Endothelial cell (in vitro differentiated cells): ENCODE measurements around the gene C8G. TPM values are rescaled to one million over a fixed set of nuclear protein-coding genes. Genes with fewer than 3 reads are reported as not detected.

Experiments
- DNase-seq: peaks from one replicate; pipeline ENCODE4 v3.0.0; 2021; ENCODE audit warnings: low spot score
- H3K27ac Mint-ChIP-seq: one replicate; pipeline ENCODE4 v1.8.0; 2021; ENCODE audit warnings: mixed read lengths, inconsistent platforms; ENCODE audit not compliant: unreplicated experiment
- H3K27me3 Mint-ChIP-seq: one replicate; pipeline ENCODE4 v1.8.0; 2021; ENCODE audit warnings: mild to moderate bottlenecking, moderate library complexity, mixed read lengths, inconsistent platforms; ENCODE audit not compliant: unreplicated experiment
- H3K36me3 Mint-ChIP-seq: one replicate; pipeline ENCODE4 v1.8.0; 2021; ENCODE audit warnings: mild to moderate bottlenecking, low read depth, mixed read lengths, inconsistent platforms; ENCODE audit not compliant: unreplicated experiment
- H3K4me1 Mint-ChIP-seq: one replicate; pipeline ENCODE4 v1.8.0; 2021; ENCODE audit warnings: mild to moderate bottlenecking, mixed read lengths, inconsistent platforms; ENCODE audit not compliant: unreplicated experiment
- H3K4me3 Mint-ChIP-seq: one replicate; pipeline ENCODE4 v1.8.0; 2021; ENCODE audit warnings: mild to moderate bottlenecking, mixed read lengths, inconsistent platforms; ENCODE audit not compliant: unreplicated experiment
- H3K9me3 Mint-ChIP-seq: one replicate; pipeline ENCODE4 v1.8.0; 2021; ENCODE audit warnings: mixed read lengths, inconsistent platforms; ENCODE audit not compliant: unreplicated experiment
- CTCF ChIP-seq: fragments of 200-600 bp; sonication (generic); IDR thresholded peaks from one replicate; pipeline ENCODE4 v1.5.0; 2021; ENCODE audit warnings: antibody characterized with exemption; ENCODE audit not compliant: unreplicated experiment
- total RNA-seq: library from RNA; stranded (reverse); fragmentation: NEBNext Ultra II Directional; extraction: Animal tissue kit (Norgen Biotek cat#: 25700); gene quantifications from one replicate; pipeline ENCODE4 v1.2.1, GENCODE V29; 2021; ENCODE audit not compliant: unreplicated experiment

The C8G gene
- total RNA-seq, 1 donor from 2014 or later, result 1.1 TPM

- peak; percentile 52 for DNase-seq
- Mint-ChIP-seq H3K36me3 (no peaks in the 10 kb centered on the region), H3K27ac (no peak overlapping the region), H3K4me3 (peak overlapping the region; percentile 62), H3K4me1 (no peaks in the 10 kb centered on the region), H3K27me3 (peaks cover 6% of the 10 kb centered on the region), H3K9me3 (no peaks in the 10 kb centered on the region)
- TF ChIP-seq CTCF, result no peak
These were observed 3.0 kb downstream of the C8G start for GRCh38 chr9:136947955-136948510.

GRCh38 chr9:136949239-136949816 lies 4.3 kb downstream of the C8G start:
- H3K9me3 Mint-ChIP-seq, result no peaks in the 10 kb centered on the region
- no peaks in the 10 kb centered on the region for H3K4me1 Mint-ChIP-seq
- no peak for DNase-seq
- TF ChIP-seq CTCF, result no peak
- H3K27ac Mint-ChIP-seq, result no peak overlapping the region
- H3K36me3 Mint-ChIP-seq, result no peaks in the 10 kb centered on the region
- peaks cover 6% of the 10 kb centered on the region for H3K27me3 Mint-ChIP-seq
- H3K4me3 Mint-ChIP-seq, result no peak overlapping the region

- H3K36me3 Mint-ChIP-seq, result no peaks in the 10 kb centered on the region
- DNase-seq, result peak; percentile 89
- no peak overlapping the region for H3K27ac Mint-ChIP-seq
- no peak for TF ChIP-seq CTCF
- H3K4me1 Mint-ChIP-seq, result no peaks in the 10 kb centered on the region
- H3K4me3 Mint-ChIP-seq, result peak overlapping the region; percentile 76
- peaks cover 4% of the 10 kb centered on the region for H3K27me3 Mint-ChIP-seq
- H3K9me3 Mint-ChIP-seq, result no peaks in the 10 kb centered on the region
These were observed 5.0 kb downstream of the C8G start for GRCh38 chr9:136949817-136950655.

GRCh38 chr9:136950656-136951276 lies 5.7 kb downstream of the C8G start:
- peak overlapping the region; percentile 76 for H3K4me3 Mint-ChIP-seq
- no peak overlapping the region for H3K27ac Mint-ChIP-seq

More at GRCh38 chr9:136950656-136951276, 5.7 kb downstream of the C8G start:
- Mint-ChIP-seq H3K36me3 (no peaks in the 10 kb centered on the region), H3K4me1 (no peaks in the 10 kb centered on the region), H3K27me3 (peaks cover 4% of the 10 kb centered on the region), H3K9me3 (no peaks in the 10 kb centered on the region)
- TF ChIP-seq CTCF, result no peak
- no peak for DNase-seq
